SW480 (cell line): ENCODE data around the gene GNGT1.

Experiments
- DNase-seq: peaks from one replicate; pipeline ENCODE4 v3.0.0-alpha.2; 2016; ENCODE audit warnings: low spot score

Gene GNGT1

DNA sequence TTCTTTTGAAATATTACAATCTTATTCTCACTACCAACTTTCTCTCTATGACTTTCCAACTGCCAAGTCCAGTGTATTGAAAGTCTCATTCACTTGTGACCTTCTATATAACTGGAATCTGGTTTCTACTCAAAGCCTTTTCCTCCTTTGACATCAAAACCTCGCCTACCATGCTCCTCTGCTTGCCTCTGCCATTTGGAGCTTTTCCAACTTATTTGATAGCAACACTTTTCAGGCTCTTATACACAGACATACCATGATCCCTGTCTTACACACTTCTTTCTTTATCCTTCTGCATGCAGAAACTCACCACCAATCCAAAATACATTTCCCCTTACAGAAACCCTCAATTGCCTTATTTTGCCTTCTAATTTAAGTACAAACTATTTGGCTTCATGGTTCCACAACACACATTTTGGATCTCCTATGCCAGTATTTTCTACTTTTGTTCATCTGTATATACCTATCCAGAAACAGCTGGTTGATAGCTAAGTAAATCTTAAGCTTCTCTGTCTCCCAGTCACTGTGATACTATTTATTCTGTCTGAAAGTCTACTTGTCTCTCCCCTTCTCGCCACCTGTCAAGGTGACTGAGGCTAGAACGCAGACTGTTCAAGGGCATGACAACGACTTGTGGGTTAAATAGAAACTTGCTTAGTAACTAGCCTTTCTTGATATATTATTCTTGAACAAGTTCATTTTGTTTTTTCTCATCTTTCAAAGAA lies 37.6 kb downstream of the GNGT1 start:
- DNase-seq: no peak

DNA sequence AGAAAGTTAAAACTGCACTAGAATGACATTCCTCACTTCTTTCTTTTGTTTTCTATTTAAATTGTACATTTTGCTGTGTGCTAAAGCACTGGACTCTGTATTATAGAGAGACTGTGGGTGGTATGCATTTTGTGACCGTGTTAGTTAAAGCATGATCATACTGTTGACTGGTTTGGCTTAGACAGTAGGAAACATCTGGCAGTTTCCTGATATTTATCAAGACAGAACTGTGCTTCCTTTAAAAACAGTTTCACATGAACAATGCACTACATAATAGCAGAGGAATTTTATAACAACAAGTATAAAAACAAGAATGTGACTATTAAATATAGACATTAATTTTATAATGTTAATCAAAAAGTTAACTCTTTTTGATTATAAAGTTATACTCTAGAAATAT lies 38.3 kb downstream of the GNGT1 start:
- no peak for DNase-seq

DNA sequence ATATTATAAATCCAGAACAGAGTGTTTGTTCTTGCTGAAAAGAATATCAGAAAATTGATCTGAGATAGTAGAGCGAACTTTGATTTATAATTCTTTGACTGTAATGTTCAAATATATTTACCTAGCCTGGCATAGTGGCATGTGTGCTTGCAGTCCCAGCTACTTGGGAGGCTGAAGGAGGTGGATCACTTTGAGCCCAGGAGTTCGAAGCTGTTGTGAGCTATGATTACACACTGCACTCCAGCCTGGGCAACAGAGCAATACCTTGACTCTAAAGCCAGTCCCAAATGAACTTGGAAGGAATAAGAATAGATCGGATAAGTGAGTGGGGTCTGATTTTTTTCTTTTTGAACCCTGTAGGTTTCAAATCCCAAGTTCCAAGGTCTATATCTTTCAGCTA lies 38.7 kb downstream of the GNGT1 start:
- DNase-seq: no peak

DNA sequence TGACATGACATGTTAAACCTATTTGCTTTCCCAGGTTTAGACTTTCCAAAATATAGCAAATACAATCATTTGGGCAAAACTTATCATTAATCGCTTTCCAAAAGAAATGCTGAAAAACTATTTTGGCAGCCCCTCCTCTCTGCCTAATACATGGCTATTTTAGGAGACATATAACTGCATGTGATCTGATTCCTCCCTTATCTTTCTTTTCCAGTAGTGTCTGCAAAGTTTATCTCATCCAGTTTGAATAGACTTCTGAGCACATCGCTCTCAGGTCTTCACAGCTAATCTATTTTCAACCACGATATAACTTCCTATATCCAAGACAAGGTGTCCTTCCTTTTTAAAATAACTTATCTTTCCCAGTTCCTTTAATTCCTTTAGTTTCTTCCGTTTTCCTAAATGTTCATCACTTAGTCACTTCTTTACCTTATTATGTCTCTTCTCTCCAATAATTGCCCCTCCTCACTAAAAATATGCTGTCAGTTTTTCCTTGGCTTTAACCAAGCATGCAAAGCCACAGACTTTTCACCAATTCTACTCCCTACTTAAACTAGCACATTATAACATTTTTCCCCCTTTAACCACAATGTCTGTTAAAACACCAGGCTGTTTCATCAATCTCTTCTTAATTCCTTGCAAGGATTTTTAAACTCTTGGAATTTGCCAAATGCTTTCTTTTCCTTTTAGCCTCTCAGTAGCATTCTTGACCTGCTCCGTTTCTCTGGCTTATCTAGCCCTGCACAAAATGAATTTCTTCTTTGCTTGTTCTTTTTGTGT lies 39.6 kb downstream of the GNGT1 start:
- DNase-seq: no peak

DNA sequence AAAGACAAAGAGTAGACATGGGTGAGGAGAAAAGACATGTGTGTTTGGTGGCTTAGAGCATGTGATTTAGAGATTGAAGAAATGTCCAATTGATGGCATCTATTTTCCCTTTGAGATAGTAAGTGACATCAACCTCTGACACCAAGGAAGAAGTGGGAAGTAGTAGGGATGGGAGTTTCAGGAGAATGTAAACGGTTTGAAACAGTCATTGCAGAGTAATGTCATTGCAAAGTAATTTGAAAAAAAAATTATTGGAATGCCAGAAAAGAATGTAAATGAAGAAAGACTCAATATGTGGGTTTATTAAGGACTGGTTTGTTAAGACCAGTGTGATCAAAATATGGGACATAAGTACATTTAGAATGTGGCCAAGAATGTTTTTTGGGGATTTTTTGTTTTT lies 41.7 kb downstream of the GNGT1 start:
- no peak for DNase-seq

DNA sequence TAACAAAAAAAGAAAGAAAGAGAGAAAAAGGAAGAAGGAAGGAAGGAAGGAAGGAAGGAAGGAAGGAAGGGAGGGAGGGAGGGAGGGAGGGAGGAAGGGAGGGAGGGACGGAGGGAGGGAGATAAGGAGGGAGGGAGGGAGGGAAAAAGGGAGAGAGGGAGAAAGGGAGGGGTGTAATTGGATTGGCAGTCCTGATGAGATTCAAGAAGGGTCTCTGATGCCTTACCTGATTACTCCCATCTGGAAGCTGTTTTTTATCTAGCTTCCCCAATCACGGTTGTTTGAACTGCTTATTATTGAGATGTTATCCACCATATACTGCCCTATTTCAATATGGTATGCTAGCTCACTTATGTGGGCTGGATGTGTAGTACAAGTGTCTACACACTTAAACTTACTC lies 42.5 kb downstream of the GNGT1 start:
- no peak for DNase-seq

DNA sequence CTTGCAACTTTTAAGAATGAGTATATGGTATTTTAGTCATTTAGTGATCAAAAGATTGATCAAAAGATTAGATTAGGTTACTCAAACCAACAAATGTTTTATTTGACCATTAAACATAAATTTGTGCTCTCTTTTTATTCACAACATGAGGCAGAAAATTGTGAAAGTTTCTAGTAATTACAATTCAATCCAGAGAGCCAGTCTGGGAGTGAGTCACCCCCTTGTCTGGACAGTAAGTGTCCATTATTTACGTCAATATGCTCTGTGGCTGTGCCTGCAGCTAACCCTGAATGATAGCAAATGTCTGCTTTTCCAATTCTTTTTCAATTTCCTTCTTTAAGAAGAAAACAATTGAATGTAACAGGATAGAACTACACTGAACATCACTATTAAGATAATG lies 43.1 kb downstream of the GNGT1 start:
- no peak for DNase-seq

DNA sequence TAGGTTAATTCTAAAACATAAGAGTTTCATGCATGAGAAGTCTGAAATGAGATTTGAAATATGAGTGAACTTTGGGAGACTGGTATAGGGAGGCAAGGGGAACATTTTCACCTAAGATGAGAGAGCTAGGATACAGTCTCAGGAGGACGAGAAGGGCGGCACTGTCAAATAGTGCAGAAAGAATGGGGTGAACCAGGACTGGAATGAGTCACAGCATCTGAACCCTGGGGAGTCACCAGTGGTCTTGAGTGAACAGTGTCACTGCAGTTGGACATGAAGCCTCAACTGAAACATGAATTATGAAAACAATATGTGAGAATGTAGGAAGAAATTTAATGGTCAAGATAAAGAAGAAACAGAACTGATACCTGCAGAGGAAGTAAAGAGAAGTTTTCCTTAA lies 48.9 kb downstream of the GNGT1 start:
- no peak for DNase-seq

DNA sequence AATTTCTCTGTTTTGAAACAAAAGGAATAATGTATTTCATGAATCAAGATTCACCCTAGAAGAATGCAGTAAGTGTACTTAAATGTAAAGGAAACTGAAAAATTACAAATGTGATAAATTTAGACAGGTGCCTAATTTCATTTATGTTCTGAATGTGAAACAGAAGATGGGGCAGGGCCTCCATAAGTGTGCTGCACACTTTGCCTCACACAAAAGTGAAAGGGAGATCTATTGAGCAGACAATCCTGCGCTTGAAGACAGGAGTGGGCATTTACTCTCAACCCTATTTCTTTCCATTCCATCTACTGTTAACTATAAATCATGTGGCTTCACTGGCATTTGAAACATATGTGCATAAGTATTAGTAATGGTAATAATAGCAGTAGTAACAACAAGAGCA lies 51.4 kb downstream of the GNGT1 start:
- DNase-seq: no peak

DNA sequence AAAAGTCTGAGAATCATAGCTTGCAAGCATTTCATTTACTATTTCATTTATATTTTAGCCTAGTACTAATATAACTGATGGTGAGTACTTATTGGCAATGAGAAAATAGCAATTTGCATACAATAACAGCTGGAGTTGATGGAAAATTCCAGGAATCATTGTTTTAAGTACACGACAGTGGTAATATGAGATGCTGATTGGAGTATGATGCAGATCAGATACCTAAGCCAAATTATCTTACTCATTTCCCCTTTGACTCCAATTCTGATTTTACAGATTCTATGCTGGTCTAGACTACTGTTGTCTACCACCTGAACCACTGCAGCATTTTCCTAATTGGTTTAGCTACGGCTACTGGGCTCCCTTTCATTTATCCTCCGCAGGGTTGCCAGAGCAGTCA lies 51.8 kb downstream of the GNGT1 start:
- DNase-seq: no peak

DNA sequence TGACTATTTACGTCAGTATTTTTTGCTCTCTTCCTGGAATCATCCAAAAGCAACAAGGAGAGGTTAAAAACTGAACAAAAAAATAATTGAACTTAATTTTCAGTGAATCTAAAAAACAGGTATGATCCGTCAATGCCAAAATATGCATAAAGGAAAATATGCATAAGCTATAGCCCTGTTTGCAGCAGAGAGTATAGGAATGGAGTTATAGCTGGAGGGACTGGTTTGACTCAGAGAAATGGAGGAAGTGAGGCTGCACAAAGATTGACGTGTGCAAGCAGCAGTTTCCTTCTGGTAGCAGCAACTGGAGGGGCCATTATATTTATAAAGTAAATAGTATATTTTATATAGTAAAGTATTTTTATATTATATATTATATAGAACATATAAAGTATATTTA lies 52.3 kb downstream of the GNGT1 start:
- no peak for DNase-seq
